ENCODE data around the gene PRKD1.

The PRKD1 gene

DNA sequence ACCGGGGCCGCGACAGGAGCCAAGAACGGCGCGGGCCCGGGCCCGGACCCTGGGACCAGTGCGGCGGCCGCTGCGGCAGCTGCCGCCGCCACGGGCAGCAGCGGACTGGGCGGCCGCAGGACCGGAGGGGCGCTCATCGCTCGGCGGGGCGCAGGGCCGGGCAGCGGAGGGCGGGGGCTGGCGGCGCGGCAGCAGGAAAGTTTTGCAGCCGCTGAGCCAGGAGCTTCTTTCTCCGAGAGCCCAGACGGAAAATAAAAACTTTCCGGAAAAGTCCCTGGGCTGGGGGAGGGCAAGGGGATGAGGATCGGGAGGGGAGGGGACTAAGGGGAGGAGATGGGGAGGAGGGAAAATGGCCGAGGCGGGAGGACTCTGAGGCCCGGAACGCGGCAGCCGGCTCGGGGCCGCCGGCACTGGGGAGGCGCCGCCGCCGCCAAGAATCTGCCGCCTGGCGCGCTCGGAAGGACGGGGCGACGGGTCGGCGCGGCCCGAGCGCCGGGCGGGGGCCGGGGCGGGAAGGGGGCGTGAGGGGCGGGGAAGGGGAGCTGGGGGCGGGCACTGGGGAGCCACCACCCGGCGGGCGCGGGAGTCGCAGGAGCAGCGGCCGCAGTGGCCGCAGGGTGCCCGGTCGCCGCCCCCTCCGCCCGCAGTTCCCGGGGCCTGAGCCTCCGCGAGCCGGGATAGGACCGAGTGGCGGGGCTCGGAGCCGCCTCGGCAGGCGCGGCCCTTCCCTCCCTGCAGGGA is at the start of gene PRKD1:
Gene PRKD1 (minus strand): TSS at position 472 of the 741 bp plus-strand sequence.
- DNase-seq = peak; percentile 37

DNA sequence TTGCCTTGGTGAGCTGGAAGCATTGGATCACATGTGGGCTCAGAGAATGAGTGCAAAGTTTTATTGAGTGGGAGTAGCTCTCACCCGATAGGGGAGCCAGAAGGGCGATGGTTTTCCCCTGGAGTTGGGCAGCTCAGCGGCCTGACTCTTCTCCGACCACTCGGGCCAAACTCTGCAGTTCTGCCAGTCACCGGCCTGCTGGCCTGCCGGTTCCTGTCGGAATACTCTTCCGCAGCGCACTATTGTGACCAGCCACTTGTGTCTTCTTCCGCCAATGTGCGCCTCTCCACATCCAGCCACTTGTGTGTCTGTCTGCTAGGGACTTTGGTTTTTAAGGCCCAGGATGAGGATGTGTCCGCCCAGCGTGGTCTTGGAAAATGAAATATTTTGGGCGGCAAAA is 43.5 kb upstream of the PRKD1 start:
- DNase-seq = no peak

DNA sequence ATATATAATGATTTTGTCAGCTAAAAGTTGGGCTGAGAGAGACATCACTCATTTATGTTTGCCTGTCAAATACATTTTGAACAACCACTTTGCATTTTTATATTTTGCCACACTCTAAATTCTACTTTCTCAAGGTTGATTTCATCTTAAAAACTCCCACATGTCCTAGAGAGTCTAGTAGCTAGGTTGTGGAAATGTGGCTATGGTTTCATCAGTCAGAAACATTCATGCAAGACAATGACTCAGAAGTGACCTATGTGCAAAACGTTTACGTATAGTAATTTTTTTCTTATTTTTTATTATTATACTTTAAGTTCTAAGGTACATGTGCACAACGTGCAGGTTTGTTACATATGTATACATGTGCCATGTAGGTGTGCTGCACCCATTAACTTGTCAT is 27.4 kb upstream of the PRKD1 start:
- no peak for DNase-seq

DNA sequence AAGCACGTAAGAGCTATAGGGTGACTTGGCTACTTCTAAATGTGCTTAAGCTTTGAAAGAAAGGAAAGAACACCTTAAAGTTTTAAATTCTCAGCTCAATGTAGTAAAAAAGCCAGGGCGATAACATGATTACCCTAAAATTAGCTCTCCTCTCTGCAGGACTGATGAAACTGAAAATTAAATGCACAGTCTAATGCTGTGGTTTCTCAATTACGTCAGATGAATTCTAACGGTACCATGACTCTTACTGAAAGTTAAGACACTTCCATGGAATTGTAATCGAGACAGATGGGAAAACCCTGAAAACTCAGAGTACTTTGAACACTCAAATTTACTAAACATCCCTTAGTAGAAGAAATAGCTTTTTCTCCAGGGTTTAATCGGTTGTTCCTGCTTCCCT is 25.9 kb upstream of the PRKD1 start:
- no peak for DNase-seq

DNA sequence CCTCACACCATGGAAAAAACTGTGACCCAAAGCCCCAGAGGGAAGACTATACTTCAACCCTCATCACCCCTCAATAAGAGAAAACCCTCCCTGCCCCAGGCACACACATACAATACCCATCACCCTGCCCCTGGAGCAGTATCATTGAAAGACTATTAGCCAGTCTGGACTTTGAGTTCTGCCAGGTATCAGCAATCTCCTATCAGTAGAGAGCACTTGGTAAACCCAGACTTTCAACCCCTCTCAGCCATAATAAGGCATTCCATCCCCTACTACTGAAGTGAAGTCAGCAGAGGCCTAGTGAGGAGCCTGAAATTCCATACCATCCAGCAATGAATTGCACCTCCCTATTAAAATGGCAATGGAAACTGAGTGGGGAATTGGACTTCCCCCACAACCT is 16.4 kb upstream of the PRKD1 start:
- DNase-seq = no peak

DNA sequence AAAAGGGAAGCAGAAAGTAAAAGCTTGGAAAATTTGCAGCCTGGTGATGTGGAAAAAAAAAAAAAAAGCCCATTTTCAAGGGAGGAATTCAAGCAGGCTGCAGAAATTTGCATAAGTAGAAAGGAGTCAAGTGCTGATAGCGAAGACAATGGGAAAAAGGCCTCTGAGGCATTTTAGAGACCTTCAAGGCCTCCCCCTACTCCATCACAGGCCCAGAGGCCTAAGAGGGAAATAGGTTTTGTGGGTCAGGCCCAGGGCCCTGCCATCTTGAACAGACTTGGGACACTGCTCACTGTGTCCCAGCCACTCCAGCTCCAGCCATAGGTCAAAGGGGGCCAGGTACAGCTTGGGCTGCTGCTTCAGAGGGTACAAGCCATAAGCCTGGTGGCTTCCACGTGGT is 13.8 kb upstream of the PRKD1 start:
- DNase-seq = no peak

DNA sequence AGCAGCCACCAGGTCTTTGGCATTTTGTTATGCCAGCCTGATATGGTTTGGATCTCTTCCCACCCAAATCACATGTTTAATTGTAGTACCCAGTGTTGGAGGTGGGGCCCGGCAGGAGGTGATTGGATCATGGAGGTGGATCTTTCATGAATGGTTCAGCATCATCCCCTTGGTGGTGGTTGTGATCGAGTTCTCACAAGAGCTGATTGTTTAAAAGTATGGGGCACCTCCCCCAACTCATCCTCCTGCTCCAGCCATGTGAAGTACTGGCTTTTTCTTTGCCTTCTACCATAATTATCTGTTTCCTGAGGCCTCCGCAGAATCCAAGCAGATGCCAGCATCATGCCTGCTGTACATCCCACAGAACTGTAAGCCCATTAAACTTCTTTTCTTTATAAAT is 12.8 kb upstream of the PRKD1 start:
- DNase-seq = no peak

DNA sequence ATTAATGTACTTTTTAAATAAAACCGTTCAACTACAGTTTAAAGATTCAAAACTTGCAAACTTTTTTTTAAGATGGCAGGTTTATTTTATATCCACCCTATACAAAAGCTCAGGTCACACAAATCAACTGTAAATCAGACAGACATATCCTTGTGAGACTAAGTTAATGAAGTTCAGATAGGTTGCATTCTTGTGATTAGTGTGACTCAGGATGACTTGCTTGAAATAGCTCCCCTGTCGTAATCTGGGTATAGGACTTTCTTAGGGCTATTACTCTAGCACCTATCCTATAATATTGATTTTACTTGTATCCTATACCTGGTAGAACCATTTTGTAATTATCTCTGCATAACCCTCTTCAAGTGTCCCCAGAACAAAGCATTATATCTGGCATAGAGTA is 9.5 kb upstream of the PRKD1 start:
- no peak for DNase-seq

DNA sequence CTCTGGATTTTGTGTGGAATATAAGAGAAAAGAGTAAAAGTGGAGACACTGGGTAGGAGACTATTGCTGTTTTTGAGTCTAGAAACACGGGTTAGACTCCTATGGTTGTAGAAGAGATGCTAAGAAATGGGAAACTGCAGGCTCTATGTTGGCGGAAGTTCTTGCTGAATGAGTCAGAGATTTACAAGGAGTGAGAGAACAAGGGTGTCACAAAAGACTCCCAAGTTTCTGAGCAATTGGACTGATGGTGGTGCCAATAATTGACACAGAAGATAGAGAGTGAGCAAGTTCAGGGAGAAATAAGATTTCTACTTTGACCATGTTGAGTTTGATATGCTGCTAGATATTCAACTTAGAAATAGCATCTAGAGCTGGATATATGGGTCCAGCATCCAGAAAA is 2.6 kb upstream of the PRKD1 start:
- DNase-seq = no peak

DNA sequence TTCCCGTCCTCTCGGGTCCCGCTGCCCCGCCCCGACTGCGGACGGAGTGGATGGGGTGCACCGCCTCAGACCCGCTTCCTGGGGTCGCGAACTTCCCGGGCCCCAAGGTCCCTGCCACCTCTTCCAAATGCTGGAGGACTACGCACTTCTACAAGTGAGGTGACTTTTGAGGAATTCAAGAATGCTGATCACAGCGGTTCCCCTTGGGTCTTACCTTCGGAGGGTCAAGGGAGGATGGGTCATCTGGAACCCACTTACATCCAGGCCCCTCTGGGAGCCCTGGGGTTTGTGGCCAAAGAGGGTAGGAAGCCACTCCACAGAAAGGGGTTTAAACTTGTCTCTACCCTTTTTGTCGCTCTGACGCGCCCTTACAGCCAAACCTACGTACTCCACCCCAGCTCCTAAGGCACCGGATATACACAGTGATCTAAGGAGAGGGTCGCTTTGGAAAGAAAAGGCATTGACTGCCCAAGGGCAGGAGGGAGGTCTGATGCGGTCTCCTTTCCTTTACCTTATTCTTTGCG is 532 bp upstream of the PRKD1 start:
- no peak for DNase-seq

DNA sequence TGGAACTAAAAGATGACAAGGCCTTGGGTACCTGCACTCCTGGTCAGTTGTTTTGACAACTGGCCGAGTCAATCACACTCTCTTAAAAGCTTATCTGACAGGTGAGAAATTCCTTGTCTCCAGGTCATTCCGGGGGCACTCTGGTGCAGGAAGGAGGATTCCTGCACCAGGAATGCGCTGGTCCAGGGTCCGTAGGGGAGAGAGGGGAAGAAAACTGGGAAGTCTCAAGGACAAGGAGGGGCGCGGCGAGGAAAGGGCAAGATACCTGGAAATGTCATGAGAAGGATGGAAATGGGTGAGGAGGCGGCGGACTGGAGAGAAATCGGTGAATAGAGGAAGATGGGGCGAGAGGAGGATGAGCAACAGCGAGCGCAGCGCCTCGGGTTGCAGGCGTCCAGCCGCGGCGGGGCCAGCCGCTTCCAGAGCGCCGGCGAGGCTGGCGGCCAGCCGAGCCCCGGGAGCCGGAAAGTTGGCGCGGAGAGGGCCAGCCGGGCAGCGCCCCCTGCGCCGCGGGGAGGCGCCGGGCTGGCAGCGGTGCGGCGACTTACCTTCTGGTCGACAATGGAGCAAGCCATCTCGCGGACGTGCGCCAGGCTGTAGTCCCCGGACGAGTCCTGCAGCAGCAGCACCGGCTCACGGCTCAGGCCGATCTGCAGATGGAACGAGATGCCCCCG is 809 bp downstream of the PRKD1 start:
- DNase-seq = no peak

DNA sequence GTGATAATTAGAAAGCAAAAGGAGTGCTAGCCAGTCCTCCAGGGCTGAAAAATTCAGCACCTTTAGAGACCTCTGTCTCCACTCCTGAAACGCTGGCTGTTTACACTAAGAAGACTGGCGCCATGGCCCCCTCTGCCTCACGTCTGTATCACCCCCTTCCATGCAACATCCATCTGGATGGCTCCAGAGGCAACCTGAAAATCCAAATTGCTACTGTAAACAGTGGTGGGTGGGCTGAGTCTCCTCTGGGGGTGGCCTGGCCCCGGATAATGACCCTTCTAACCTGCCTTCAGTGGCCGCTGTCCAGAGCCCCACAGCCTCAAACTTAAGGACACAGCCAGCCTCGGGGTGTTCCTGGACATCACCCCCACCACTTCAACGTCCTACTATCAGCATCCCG is 1.4 kb downstream of the PRKD1 start:
- no peak for DNase-seq

DNA sequence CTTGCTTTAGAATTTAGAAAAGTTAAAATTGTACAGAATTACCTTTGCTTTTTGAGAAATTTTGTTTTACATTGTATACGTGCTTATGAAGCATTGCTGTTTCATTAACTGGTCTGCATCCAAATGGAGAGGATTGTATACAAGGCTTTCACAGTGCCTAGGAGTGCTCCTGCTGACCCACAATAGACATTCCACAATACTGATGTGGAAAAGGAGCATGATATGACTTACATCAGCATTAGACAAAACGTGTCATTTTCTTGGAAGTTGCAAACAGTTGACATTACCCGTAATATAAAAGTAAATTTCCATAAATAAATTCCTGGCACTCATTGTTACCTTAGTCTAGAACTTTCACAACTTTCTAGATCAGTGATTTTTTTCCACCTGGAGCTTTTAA is 1.9 kb downstream of the PRKD1 start:
- no peak for DNase-seq

DNA sequence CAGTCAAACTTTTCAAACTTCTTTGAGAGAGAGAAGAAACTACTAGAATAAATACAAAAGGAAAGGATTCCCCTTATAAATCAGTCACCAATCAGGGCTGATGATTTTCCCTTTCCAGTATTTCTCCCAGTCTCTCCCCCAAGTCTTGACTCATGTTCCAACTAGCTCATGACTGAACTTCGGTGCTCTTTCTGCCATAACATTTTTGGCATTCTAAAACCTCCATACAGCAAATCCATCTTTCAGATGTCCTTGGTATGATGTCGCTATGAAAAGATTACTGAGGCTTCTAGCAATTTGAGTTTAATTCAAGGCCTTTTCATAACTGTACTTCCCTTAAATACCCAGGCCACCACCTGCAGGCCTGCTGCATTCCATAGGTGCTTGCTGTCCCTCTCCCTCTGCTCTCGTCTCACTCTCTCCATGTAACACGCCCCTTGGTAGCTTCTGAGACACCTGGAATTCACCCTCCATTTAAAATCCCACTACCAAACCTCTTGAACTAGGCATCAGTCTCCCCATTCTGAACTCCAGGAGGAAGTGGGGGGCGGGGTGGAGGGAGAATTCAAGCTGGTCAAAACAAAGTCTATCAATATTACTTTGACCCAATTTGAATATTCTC is 2.4 kb downstream of the PRKD1 start:
- no peak for DNase-seq

DNA sequence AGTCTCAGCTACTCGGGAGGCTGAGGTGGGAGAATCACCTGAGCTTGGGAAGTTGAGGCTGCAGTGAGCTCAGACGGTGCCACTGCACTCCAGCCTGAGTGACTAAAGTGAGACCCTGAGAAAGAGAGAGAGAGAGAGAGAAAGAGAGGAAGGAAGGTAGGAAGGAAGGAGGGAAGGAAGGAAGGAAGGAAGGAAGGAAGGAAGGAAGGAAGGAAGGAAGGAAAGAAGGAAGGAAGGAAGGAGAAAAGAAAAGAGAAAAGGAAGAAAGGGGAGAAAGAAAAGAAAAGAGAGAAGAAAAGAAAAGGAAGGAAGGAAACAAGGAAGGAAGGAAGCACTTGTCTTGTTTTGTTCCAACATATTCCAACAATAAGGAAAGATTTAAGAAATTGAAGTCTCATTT is 7.8 kb downstream of the PRKD1 start:
- no peak for DNase-seq

DNA sequence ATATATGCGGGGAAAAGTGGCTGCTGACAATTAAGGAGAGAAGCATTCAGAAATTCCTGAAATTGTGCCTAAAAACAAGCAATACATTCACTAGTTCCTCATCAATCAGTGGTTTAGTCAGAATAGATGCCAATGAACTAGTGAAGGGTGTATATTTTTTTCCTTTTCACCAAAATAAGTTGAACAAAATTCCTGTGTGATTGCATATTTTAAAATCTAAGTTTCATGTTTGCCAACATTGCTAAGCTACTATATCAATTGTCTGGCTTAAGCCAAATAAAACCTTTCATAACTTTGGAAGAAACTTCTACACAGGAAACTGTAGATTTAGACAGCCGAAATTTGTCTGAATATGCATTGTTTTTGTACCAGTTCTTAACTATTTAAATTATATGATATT is 8.7 kb downstream of the PRKD1 start:
- DNase-seq = no peak

DNA sequence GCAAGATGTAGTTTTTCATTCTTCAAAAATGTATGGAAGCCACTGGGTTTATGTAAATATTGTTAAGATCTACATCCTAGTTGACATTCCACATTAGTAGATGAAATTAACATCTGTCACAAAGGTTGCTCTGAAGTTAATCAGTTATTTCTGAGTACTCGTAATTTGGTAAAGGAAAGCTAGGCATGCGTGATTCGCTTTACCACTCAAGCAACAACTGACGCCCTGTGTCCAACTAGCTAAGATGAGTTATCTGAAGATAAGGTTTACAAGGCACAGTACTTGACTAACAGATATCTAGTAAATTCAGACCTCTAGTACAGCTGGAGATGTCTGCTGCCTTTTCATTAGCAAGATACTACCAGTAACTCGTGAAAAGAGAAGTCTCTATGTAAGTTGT is 14.1 kb downstream of the PRKD1 start:
- no peak for DNase-seq

DNA sequence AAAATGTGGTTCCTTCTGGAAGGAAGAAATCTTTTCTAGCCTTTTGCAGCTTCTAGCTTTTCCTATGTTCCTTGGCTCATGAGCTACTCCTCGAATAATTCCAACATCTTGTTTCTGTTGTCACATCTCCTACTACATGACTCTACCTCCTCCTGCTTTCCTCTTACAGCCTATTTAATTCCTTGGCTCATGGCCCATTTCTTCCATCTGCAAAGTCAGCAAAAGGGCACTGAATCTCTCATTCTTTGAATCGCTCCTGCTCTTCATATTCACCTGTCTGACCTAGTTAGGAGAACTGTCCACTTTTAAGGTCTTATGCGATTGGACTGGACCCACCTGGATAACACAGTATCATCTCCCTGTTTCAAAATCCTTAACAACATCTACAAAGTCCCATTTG is 15.8 kb downstream of the PRKD1 start:
- no peak for DNase-seq

DNA sequence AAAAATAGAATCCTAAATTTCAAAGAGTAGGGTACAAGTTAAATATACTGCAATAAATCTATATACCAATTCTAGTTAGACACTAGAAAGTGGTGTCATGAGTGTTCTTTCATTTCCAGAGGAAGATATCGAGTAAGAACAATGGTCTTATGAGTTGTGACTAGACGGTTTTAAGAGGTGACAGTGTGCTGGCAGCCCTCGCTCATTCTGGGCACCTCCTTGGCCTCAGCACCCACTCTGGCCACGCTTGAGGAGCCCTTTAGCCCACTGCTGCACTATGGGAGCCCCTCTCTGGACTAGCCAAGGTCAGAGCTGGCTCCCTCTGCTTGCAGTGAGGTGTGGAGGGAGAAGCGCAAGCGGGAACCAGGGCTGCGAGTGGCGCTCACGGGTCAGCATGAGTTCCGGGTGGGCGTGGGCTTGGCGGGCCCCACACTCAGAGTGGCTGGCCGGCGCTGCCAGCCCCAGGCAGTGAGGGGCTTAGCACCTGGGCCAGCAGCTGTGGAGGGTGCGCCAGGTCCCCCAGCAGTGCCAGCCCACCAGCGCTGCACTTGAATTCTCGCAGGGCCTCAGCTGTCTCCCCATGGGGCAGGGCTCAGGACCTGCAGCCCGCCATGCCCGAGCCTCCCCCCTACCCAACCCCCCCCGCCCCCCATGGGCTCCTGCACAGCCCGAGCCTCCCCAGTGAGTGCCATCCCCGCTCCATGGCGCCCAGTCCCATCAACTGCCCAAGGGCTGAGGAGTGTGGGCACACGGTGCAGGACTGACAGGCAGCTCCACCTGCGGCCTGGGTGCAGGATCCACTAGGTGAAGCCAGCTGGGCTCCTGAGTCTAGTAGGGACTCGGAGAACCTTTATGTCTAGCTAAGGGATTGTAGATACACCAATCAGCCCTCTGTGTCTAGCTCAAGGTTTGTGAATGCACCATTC is 18.7 kb downstream of the PRKD1 start:
- no peak for DNase-seq

DNA sequence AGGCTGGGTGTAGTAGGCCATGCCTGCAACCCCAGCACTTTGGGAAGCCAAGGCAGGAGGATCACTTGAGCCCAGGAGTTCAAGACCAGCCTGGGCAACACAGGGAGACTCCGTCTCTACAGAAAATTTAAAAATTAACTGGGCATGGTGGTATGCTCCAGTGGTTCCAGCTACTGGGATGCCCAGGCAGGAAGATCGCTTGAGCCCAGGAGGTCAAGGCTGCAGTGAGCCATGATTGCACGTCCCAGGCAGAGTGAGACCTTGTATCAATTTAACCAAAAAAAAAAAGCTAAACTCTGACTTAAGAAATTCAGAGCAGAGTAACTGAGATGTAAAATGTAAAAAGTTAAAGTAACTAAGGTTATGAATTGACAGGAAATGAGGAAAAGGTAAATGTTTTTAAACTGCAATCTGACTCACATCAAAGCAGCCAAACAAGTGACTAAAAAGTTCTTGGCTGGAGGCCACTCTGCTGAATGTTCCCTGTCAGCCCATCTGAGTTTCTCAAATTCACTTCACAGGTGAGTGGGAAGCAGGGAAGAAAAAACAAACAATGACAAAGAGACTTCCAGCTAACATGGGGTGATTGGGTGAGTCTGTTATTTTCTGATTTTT is 21.3 kb downstream of the PRKD1 start:
- no peak for DNase-seq

DNA sequence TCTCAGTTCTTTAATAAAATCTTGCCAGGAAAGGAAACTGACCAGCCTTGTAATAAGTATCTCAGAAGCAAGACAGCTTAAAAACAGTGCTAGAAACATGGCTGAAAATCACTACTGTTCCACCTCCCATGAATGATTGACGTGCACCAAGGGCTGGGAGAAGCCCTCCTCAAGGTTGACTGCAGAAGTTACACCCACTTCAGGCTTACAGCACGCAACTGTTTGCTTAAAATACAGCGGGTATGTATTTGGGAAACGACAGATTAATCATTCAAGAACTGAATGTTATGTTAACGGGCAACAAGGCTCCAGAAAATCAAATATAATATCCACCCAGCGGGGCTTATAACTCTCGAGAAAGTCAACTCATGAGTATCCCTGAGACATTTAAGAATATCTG is 22.1 kb downstream of the PRKD1 start:
- DNase-seq = no peak

DNA sequence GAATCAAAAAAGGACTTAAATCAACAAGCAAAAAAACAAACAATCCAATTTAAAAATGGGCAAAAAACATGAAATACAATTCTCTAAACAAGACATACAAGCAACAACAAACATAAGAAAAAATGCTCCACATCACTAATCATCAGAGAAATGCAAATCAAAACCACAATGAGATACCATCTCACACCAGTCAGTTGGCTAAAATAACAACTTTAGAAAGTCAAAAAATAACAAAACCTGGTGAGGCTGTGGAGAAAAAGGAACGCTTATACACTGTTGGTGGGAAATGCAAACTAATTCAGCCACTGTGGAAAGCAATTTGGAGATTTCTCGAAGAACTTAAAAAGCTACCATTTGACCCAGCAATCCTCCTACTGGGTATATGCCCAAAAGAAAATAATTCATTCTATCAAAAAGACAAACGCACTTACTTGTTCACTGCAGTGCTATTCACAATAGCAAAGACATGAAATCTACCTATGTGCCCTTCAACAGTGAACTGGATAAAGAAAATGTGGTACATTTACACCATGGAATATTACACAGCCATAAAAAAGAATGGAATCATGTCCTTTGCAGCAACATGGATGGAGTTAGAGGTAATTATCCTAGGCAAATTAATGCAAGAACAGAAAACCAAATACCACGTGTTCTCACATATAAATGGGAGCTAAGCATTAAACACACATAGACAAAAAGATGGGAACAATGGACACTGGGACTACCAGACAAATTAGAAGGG is 26.9 kb downstream of the PRKD1 start:
- no peak for DNase-seq
